NOMO-1 (cell line): Measurements from ENCODE around the gene AMY1B.
"Not testable (repeated sequence)": the region's sequence is repeated elsewhere in the genome, so short reads cannot be mapped to it uniquely, and the experiment has no call there.

ENCODE experiments used
- DNase-seq, 2 experiments: peaks; one replicate each; lab custom pipeline; 2025; ENCODE audit not compliant: unreplicated experiment in 2 of 2; lab: John Stamatoyannopoulos, UW

The AMY1B gene

DNA sequence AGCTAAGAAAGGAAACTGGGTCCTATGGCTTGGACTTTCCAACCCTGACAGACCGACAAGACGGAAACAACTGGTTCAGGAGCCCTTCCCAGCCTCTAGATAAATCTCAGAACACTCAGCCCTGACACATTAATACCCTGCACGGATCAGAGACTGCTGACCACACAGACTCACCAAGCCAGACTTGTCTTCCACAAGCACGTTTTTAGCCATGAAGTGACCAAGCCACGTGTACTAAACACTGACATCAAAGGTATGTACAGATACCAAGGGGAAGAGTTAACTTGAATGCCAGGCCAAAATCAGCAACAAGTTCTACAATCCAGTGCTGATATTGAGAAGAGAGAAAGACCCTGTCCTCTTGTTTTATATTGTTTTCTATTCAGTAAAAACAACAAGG is at the start of gene AMY1B:
TSS of gene AMY1B (minus strand) at position 101 of the 400 bp plus-strand sequence. CDS start 571 bp downstream, outside the sequence.
- DNase-seq = not testable (repeated sequence)

DNA sequence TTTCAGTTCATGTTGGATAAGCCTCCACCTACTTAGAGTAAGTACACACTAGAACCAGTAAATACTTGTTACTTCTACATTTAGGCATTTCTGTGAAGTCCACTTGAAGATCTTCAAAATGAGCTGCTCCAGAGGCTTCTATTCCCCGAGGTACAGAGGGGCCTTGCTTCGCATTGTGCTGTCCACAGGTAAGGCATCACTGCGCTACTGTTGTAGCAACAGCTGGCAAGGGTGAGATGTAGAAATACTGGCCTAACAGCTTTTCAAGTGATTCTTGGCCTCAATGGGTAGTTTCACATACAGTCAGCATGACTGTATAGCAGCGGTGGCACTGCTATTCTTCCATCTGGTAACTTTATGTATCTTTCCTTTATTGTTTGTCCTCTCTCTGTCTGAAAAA is 49.0 kb upstream of the AMY1B start:
- not testable (repeated sequence) for DNase-seq

DNA sequence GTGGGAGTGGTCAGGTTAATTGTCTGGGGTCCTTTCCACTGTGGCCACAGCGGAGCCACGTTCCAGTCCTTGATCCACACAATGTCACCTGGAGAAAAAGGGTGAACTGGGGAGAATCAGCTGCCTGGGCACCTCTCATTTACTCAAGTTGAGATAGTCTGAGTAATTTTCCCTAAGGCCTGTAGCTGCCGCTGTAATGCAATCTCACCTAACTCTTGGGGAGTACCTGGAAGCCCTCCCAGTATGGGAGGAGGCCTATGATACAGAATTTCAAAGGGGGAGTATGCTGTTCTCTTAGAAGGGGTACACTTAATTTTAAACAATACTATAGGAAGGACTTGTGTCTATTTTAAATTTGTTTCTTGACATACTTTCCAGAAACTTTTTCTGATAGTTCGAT is 48.4 kb upstream of the AMY1B start:
- DNase-seq = not testable (repeated sequence)

DNA sequence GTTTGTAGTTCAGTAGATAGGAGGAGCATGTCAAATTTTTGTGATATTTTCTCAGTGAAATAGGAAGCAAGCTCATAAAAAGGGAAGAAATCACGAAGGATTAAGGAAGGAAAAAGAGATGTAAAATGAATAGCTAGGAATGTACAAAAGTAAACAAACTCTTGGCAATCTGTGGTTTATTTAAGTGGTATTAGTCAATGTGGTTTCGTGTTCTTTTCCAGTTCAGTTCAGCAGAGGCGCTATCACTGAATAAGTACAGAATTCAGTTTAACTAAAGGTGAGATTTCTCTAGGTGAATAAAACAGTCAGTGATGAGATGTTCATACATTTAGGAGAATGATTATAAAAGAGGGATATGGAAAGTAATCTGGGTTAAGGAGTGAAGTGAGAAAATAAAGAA is 42.0 kb upstream of the AMY1B start:
- not testable (repeated sequence) for DNase-seq

DNA sequence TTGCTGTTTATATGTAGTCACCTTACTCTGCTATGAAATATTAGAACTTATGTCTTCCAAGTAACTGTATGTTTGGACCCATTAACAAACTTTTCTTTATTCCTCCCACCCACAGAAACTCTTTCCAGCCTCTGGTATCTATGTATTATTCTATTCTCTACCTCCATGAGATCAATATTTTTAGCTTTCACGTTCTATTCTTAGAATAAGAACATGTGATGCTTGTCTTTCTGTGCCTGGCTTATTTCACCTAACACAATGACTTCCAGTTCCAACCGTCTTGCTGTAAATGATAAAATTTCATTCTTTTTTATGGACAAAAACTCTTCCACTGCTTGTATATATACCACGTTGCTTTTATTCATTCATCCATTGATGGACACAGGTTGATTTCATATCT is 39.3 kb upstream of the AMY1B start:
- not testable (repeated sequence) for DNase-seq

DNA sequence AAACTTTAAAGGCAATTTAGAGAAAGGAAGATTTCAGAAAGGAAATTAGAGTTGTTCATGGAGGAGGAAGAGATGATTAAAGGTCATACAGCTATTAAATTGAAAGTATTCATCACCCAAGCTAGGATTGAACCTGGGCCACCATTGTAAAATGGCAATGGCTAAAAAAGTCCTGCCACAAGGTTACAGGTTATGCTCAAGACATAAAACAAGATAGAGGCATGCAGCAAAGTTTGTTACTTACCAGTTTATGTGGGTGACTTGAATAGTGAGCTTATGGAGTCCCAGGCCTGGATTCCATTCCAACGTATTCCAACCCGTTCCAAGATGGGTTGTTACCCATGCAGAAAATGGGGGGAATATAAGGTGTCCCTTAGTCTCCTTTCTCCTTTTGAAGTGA is 25.5 kb upstream of the AMY1B start:
- not testable (repeated sequence) for DNase-seq

DNA sequence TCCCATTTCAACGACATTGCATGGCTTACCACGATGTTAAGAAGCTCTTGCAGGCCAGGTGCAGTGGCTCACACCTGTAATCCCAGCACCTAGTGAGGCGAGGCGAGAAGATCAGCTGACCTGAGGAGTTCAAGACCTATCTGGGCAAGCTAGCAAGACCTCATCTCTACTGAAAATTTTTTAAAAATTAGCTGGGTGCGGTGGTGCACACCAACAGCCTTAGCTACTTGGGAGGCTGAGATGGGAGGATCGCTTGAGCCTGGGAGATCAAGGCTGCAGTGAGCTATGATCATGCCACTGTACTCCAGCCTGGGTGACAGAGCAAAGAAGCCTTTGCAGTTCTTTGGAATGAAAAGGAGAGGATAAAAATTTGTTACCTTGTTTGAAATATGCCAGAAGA is 21.4 kb upstream of the AMY1B start:
- not testable (repeated sequence) for DNase-seq

DNA sequence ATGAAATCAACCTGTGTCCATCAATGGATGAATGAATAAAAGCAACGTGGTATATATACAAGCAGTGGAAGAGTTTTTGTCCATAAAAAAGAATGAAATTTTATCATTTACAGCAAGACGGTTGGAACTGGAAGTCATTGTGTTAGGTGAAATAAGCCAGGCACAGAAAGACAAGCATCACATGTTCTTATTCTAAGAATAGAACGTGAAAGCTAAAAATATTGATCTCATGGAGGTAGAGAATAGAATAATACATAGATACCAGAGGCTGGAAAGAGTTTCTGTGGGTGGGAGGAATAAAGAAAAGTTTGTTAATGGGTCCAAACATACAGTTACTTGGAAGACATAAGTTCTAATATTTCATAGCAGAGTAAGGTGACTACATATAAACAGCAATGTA is 14.4 kb upstream of the AMY1B start:
- not testable (repeated sequence) for DNase-seq

DNA sequence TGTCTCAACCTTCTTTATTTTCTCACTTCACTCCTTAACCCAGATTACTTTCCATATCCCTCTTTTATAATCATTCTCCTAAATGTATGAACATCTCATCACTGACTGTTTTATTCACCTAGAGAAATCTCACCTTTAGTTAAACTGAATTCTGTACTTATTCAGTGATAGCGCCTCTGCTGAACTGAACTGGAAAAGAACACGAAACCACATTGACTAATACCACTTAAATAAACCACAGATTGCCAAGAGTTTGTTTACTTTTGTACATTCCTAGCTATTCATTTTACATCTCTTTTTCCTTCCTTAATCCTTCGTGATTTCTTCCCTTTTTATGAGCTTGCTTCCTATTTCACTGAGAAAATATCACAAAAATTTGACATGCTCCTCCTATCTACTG is 11.7 kb upstream of the AMY1B start:
- DNase-seq = not testable (repeated sequence)

DNA sequence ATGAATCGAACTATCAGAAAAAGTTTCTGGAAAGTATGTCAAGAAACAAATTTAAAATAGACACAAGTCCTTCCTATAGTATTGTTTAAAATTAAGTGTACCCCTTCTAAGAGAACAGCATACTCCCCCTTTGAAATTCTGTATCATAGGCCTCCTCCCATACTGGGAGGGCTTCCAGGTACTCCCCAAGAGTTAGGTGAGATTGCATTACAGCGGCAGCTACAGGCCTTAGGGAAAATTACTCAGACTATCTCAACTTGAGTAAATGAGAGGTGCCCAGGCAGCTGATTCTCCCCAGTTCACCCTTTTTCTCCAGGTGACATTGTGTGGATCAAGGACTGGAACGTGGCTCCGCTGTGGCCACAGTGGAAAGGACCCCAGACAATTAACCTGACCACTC is 5.2 kb upstream of the AMY1B start:
- not testable (repeated sequence) for DNase-seq

DNA sequence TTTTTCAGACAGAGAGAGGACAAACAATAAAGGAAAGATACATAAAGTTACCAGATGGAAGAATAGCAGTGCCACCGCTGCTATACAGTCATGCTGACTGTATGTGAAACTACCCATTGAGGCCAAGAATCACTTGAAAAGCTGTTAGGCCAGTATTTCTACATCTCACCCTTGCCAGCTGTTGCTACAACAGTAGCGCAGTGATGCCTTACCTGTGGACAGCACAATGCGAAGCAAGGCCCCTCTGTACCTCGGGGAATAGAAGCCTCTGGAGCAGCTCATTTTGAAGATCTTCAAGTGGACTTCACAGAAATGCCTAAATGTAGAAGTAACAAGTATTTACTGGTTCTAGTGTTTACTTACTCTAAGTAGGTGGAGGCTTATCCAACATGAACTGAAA is 4.7 kb upstream of the AMY1B start:
- DNase-seq = not testable (repeated sequence)

DNA sequence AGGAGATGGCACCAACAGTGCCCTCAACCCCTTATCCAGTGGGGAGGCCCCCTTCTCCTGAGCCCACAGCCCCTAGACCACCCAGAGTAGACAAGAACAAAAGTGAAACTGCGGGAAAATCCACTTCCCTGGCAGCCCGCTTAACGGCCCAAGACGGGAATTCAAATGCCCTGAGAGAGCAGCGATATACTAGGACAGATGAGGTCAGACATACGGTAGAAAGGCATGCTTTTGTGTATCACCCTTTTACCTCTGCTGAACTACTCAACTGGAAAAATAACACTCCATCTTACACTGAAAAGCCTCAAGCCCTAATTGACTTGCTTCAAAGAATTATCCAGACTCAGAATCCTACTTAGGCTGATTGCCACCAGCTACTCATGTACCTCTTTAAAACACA is 1.4 kb upstream of the AMY1B start:
- not testable (repeated sequence) for DNase-seq

DNA sequence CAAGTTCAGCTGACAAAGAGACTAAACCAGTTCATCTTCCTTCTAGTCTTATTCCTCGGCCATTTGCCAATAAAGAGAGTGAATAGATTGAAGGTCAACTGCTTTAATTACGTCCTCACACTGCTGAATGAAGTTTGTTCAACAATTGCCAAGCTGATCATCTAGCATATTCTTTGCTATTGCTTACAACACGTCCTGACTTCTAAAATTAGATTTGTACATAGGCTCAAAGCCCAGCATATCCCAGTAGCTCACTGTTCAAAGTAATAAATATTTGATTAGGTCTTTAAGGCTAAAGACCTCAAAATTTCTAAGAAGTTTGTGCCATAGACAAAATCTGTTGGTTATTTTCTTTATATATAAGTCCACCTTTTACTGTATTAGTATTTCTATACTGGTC is 19.7 kb downstream of the AMY1B start:
- DNase-seq = not testable (repeated sequence)

DNA sequence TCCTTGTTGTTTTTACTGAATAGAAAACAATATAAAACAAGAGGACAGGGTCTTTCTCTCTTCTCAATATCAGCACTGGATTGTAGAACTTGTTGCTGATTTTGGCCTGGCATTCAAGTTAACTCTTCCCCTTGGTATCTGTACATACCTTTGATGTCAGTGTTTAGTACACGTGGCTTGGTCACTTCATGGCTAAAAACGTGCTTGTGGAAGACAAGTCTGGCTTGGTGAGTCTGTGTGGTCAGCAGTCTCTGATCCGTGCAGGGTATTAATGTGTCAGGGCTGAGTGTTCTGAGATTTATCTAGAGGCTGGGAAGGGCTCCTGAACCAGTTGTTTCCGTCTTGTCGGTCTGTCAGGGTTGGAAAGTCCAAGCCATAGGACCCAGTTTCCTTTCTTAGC is 40.5 kb downstream of the AMY1B start, which contains the start of gene AMY1A:
TSS of gene AMY1A (plus strand) at position 301 of the 400 bp plus-strand sequence. CDS start 571 bp downstream, outside the sequence.
- not testable (repeated sequence) for DNase-seq

DNA sequence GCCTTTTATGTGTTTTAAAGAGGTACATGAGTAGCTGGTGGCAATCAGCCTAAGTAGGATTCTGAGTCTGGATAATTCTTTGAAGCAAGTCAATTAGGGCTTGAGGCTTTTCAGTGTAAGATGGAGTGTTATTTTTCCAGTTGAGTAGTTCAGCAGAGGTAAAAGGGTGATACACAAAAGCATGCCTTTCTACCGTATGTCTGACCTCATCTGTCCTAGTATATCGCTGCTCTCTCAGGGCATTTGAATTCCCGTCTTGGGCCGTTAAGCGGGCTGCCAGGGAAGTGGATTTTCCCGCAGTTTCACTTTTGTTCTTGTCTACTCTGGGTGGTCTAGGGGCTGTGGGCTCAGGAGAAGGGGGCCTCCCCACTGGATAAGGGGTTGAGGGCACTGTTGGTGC is 41.9 kb downstream of the AMY1B start:
- DNase-seq = not testable (repeated sequence)

DNA sequence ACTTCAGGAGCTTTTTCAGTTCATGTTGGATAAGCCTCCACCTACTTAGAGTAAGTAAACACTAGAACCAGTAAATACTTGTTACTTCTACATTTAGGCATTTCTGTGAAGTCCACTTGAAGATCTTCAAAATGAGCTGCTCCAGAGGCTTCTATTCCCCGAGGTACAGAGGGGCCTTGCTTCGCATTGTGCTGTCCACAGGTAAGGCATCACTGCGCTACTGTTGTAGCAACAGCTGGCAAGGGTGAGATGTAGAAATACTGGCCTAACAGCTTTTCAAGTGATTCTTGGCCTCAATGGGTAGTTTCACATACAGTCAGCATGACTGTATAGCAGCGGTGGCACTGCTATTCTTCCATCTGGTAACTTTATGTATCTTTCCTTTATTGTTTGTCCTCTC is 45.1 kb downstream of the AMY1B start:
- DNase-seq = not testable (repeated sequence)

DNA sequence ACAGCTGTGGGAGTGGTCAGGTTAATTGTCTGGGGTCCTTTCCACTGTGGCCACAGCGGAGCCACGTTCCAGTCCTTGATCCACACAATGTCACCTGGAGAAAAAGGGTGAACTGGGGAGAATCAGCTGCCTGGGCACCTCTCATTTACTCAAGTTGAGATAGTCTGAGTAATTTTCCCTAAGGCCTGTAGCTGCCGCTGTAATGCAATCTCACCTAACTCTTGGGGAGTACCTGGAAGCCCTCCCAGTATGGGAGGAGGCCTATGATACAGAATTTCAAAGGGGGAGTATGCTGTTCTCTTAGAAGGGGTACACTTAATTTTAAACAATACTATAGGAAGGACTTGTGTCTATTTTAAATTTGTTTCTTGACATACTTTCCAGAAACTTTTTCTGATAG is 45.7 kb downstream of the AMY1B start:
- DNase-seq = not testable (repeated sequence)

DNA sequence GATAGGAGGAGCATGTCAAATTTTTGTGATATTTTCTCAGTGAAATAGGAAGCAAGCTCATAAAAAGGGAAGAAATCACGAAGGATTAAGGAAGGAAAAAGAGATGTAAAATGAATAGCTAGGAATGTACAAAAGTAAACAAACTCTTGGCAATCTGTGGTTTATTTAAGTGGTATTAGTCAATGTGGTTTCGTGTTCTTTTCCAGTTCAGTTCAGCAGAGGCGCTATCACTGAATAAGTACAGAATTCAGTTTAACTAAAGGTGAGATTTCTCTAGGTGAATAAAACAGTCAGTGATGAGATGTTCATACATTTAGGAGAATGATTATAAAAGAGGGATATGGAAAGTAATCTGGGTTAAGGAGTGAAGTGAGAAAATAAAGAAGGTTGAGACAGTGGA is 52.1 kb downstream of the AMY1B start:
- DNase-seq = not testable (repeated sequence)

DNA sequence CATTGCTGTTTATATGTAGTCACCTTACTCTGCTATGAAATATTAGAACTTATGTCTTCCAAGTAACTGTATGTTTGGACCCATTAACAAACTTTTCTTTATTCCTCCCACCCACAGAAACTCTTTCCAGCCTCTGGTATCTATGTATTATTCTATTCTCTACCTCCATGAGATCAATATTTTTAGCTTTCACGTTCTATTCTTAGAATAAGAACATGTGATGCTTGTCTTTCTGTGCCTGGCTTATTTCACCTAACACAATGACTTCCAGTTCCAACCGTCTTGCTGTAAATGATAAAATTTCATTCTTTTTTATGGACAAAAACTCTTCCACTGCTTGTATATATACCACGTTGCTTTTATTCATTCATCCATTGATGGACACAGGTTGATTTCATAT is 54.8 kb downstream of the AMY1B start:
- not testable (repeated sequence) for DNase-seq
